ENCODE data around the gene C16orf96.

- TF ChIP-seq EZH2 (IDR thresholded peaks at IDR 0.05; ENCODE audit: insufficient read depth, poor library complexity, severe bottlenecking) (no peak), EZH2phosphoT487 (IDR thresholded peaks at IDR 0.05; ENCODE audit: insufficient read depth, low read depth) (no peak)
These were observed 21.9 kb upstream of the C16orf96 start for GRCh38 chr16:4534151-4534790.

All from GM23248 (cell line).